Measurements from ENCODE around the gene HECTD1.

HECTD1 gene

DNA sequence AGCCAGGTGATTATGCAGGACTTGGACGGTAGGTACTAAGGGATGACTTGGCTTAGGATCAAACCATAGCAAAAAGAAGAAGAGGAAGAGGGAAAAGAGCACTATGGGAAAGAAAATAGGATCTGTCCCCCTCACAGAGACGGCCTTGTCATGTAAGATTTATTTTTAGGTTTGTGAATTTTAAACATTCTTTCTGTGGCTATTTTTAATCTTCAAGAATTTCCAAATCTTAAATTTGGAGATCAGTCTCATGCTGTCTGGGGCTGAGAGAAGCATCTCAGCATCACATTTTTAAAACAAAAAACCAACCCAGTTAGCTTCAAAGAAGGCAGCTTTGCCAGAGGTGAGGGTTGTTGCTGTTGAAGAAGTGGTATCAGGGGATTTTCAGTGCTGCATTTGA, 128.8 kb downstream of the HECTD1 start:
- no peak overlapping the region for H2BK5ac ChIP-seq (ENCODE audit: low read depth, low read length, poor library complexity, severe bottlenecking)
- peaks cover 2% of the 10 kb centered on the region for H3K79me1 ChIP-seq (replicated peaks; ENCODE audit: low read length, poor library complexity, severe bottlenecking)
- H2BK12ac ChIP-seq (ENCODE audit: low read length in 2 of 2): no peak overlapping the region
- no peak overlapping the region for H3K18ac ChIP-seq (ENCODE audit: low read depth in 1 of 2, low read length in 2 of 2)
- H3K36me3 ChIP-seq (ENCODE audit: control insufficient read depth in 1 of 2, insufficient read depth in 2 of 2, low read depth in 1 of 2, low read length in 2 of 2): peaks cover 4% of the 10 kb centered on the region in 2 experiments
- no peak overlapping the region for H4K91ac ChIP-seq (ENCODE audit: low read length)
- no peak overlapping the region for H3K4me3 ChIP-seq (ENCODE audit: insufficient read depth in 1 of 2, low read depth in 1 of 2, low read length in 2 of 2)
- no peak overlapping the region for H4K8ac ChIP-seq (ENCODE audit: low read length)
- no peak overlapping the region for H2BK15ac ChIP-seq (ENCODE audit: low read depth, poor library complexity, severe bottlenecking)
- no peaks in the 10 kb centered on the region for H3K27me3 ChIP-seq (ENCODE audit: control insufficient read depth in 1 of 2, insufficient read depth in 1 of 2, low read length in 2 of 2)
- no peak overlapping the region for H2AFZ ChIP-seq (ENCODE audit: low read depth, low read length)
- no peak for DNase-seq
- H3K14ac ChIP-seq (ENCODE audit: low read length in 2 of 2): no peak overlapping the region
- H2BK120ac ChIP-seq (ENCODE audit: low read depth, low read length): no peak overlapping the region
- H3K9me3 ChIP-seq (ENCODE audit: control insufficient read depth, low read length): no peaks in the 10 kb centered on the region
- no peak overlapping the region for H3K4ac ChIP-seq (ENCODE audit: low read depth in 1 of 2, low read length in 2 of 2)
- H3K27ac ChIP-seq (ENCODE audit: low read length, poor library complexity, severe bottlenecking): no peak overlapping the region
- no peak overlapping the region for H2AK5ac ChIP-seq (ENCODE audit: low read length, severe bottlenecking)
- H3K4me1 ChIP-seq (ENCODE audit: control insufficient read depth, insufficient read depth, low read depth, low read length): no peaks in the 10 kb centered on the region
- no peak overlapping the region for H3K9ac ChIP-seq (ENCODE audit: low read length)
- no peak overlapping the region for H3K4me2 ChIP-seq (ENCODE audit: low read length, poor library complexity, severe bottlenecking)
- H3K23ac ChIP-seq (ENCODE audit: low read length in 2 of 2): no peak overlapping the region
- WGBS: 83% methylated on average over 1 of the region's 2 CpGs

DNA sequence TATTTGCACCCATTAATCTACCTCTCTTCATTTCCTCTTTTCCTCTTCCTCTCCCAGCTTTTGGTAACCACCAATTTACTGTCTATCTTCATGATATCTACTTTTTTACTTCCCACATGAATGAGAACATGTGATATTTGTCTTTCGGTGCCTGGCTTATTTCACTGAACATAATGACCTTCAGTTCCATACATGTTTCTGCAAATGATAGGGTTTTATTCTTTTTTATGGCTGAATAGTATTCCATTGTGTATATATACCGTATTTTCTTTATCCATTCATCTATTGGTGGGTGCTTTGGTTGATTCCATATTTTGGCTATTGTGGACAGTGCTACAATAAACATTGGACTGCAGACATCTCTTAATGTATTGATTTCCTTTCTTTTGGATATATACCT, 132.4 kb downstream of the HECTD1 start:
- no peak overlapping the region for H2BK5ac ChIP-seq (ENCODE audit: low read depth, low read length, poor library complexity, severe bottlenecking)
- peaks cover 2% of the 10 kb centered on the region for H3K79me1 ChIP-seq (replicated peaks; ENCODE audit: low read length, poor library complexity, severe bottlenecking)
- WGBS: 100% methylated on average over 1 of the region's 2 CpGs
- H2AK5ac ChIP-seq (ENCODE audit: low read length, severe bottlenecking): no peak overlapping the region
- H3K27me3 ChIP-seq (ENCODE audit: control insufficient read depth in 1 of 2, insufficient read depth in 1 of 2, low read length in 2 of 2): no peaks in the 10 kb centered on the region
- H3K4me1 ChIP-seq (ENCODE audit: control insufficient read depth, insufficient read depth, low read depth, low read length): peaks cover 2% of the 10 kb centered on the region
- no peak overlapping the region for H4K91ac ChIP-seq (ENCODE audit: low read length)
- H3K18ac ChIP-seq (ENCODE audit: low read depth in 1 of 2, low read length in 2 of 2): no peak overlapping the region
- H2AFZ ChIP-seq (ENCODE audit: low read depth, low read length): no peak overlapping the region
- no peak overlapping the region for H2BK12ac ChIP-seq (ENCODE audit: low read length in 2 of 2)
- no peak overlapping the region for H3K27ac ChIP-seq (ENCODE audit: low read length, poor library complexity, severe bottlenecking)
- no peak overlapping the region for H4K8ac ChIP-seq (ENCODE audit: low read length)
- no peak for DNase-seq
- no peak overlapping the region for H3K4ac ChIP-seq (ENCODE audit: low read depth in 1 of 2, low read length in 2 of 2)
- H3K36me3 ChIP-seq (ENCODE audit: control insufficient read depth in 1 of 2, insufficient read depth in 2 of 2, low read depth in 1 of 2, low read length in 2 of 2): peaks cover 0 to 4% of the 10 kb centered on the region in 2 experiments
- no peak overlapping the region for H3K4me2 ChIP-seq (ENCODE audit: low read length, poor library complexity, severe bottlenecking)
- no peak overlapping the region for H3K14ac ChIP-seq (ENCODE audit: low read length in 2 of 2)
- no peak overlapping the region for H2BK120ac ChIP-seq (ENCODE audit: low read depth, low read length)
- H3K9ac ChIP-seq (ENCODE audit: low read length): no peak overlapping the region
- H3K9me3 ChIP-seq (ENCODE audit: control insufficient read depth, low read length): no peaks in the 10 kb centered on the region
- no peak overlapping the region for H3K4me3 ChIP-seq (ENCODE audit: insufficient read depth in 1 of 2, low read depth in 1 of 2, low read length in 2 of 2)
- H2BK15ac ChIP-seq (ENCODE audit: low read depth, poor library complexity, severe bottlenecking): no peak overlapping the region
- no peak overlapping the region for H3K23ac ChIP-seq (ENCODE audit: low read length in 2 of 2)

DNA sequence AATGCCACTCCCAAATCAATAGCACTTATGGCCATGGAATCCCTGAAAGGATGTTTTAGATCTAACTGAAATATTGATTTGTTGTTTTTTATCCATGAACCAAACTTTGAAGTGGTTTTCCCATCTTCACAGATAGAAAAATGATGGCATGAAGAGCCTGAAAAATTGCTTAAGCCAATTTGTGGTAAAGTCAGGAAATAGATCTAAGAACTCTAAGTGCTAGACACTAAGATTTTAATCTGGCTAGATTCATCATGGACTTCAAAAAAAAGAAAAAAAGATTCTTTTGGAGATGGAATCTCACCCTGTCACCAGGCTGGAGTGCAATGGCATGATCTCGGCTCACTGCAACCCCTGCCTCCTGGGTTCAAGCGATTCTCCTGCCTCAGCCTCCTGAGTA, 136.4 kb downstream of the HECTD1 start:
- Histone ChIP-seq H4K91ac (ENCODE audit: low read length) (no peak overlapping the region), H3K23ac (ENCODE audit: low read length in 2 of 2) (no peak overlapping the region), H3K14ac (ENCODE audit: low read length in 2 of 2) (no peak overlapping the region), H3K4me2 (ENCODE audit: low read length, poor library complexity, severe bottlenecking) (no peak overlapping the region), H3K4ac (ENCODE audit: low read depth in 1 of 2, low read length in 2 of 2) (no peak overlapping the region), H3K4me1 (ENCODE audit: control insufficient read depth, insufficient read depth, low read depth, low read length) (peaks cover 4% of the 10 kb centered on the region), H2BK12ac (ENCODE audit: low read length in 2 of 2) (no peak overlapping the region), H3K79me1 (replicated peaks; ENCODE audit: low read length, poor library complexity, severe bottlenecking) (no peaks in the 10 kb centered on the region), H3K27ac (ENCODE audit: low read length, poor library complexity, severe bottlenecking) (peak overlapping the region; percentile 35), H4K8ac (ENCODE audit: low read length) (no peak overlapping the region), H2BK15ac (ENCODE audit: low read depth, poor library complexity, severe bottlenecking) (no peak overlapping the region), H2AK5ac (ENCODE audit: low read length, severe bottlenecking) (no peak overlapping the region), H3K4me3 (ENCODE audit: insufficient read depth in 1 of 2, low read depth in 1 of 2, low read length in 2 of 2) (no peak overlapping the region), H3K9ac (ENCODE audit: low read length) (no peak overlapping the region), H3K36me3 (ENCODE audit: control insufficient read depth in 1 of 2, insufficient read depth in 2 of 2, low read depth in 1 of 2, low read length in 2 of 2) (peaks cover 0 to 4% of the 10 kb centered on the region in 2 experiments), H3K27me3 (ENCODE audit: control insufficient read depth in 1 of 2, insufficient read depth in 1 of 2, low read length in 2 of 2) (no peaks in the 10 kb centered on the region), H2BK5ac (ENCODE audit: low read depth, low read length, poor library complexity, severe bottlenecking) (no peak overlapping the region), H2BK120ac (ENCODE audit: low read depth, low read length) (no peak overlapping the region), H2AFZ (ENCODE audit: low read depth, low read length) (no peak overlapping the region), H3K18ac (ENCODE audit: low read depth in 1 of 2, low read length in 2 of 2) (no peak overlapping the region), H3K9me3 (ENCODE audit: control insufficient read depth, low read length) (no peaks in the 10 kb centered on the region)
- DNase-seq: peak; percentile 45
- WGBS: 100% methylated on average over 1 of the region's 2 CpGs

DNA sequence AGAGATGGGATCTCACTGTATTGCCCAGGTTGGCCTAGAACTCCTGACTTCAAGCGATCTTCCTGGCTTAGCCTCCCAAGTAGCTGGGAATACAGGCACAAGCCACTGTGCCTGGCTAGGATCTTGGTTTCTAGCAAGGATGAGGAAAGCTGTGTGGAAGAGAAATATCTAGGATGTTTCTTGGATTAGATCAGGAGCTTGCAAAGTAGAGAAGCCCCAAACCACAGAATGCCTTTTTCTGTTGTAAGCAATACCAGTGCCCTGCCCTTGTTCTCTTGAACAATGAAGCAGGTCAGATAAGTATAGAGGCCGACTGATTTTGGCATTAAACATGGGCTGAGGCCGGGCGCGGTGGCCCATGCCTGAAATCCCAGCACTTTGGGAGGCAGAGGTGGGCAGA, 137.2 kb downstream of the HECTD1 start:
- peaks cover 4% of the 10 kb centered on the region for H3K4me1 ChIP-seq (ENCODE audit: control insufficient read depth, insufficient read depth, low read depth, low read length)
- no peak overlapping the region for H3K9ac ChIP-seq (ENCODE audit: low read length)
- no peak overlapping the region for H2AFZ ChIP-seq (ENCODE audit: low read depth, low read length)
- H2BK5ac ChIP-seq (ENCODE audit: low read depth, low read length, poor library complexity, severe bottlenecking): no peak overlapping the region
- H3K4me2 ChIP-seq (ENCODE audit: low read length, poor library complexity, severe bottlenecking): no peak overlapping the region
- no peak overlapping the region for H2BK12ac ChIP-seq (ENCODE audit: low read length in 2 of 2)
- H2BK15ac ChIP-seq (ENCODE audit: low read depth, poor library complexity, severe bottlenecking): no peak overlapping the region
- no peak overlapping the region for H3K18ac ChIP-seq (ENCODE audit: low read depth in 1 of 2, low read length in 2 of 2)
- H3K4me3 ChIP-seq (ENCODE audit: insufficient read depth in 1 of 2, low read depth in 1 of 2, low read length in 2 of 2): no peak overlapping the region
- H3K14ac ChIP-seq (ENCODE audit: low read length in 2 of 2): no peak overlapping the region
- H3K27me3 ChIP-seq (ENCODE audit: control insufficient read depth in 1 of 2, insufficient read depth in 1 of 2, low read length in 2 of 2): no peaks in the 10 kb centered on the region
- H3K9me3 ChIP-seq (ENCODE audit: control insufficient read depth, low read length): no peaks in the 10 kb centered on the region
- H4K8ac ChIP-seq (ENCODE audit: low read length): no peak overlapping the region
- no peaks in the 10 kb centered on the region for H3K79me1 ChIP-seq (replicated peaks; ENCODE audit: low read length, poor library complexity, severe bottlenecking)
- WGBS: 78% methylated on average over 5 of the region's 5 CpGs
- no peak overlapping the region for H3K23ac ChIP-seq (ENCODE audit: low read length in 2 of 2)
- no peak overlapping the region for H2BK120ac ChIP-seq (ENCODE audit: low read depth, low read length)
- H4K91ac ChIP-seq (ENCODE audit: low read length): no peak overlapping the region
- peak overlapping the region; percentile 69 for H3K27ac ChIP-seq (ENCODE audit: low read length, poor library complexity, severe bottlenecking)
- no peak overlapping the region for H3K4ac ChIP-seq (ENCODE audit: low read depth in 1 of 2, low read length in 2 of 2)
- peaks cover 0 to 4% of the 10 kb centered on the region in 2 experiments for H3K36me3 ChIP-seq (ENCODE audit: control insufficient read depth in 1 of 2, insufficient read depth in 2 of 2, low read depth in 1 of 2, low read length in 2 of 2)
- no peak overlapping the region for H2AK5ac ChIP-seq (ENCODE audit: low read length, severe bottlenecking)
- DNase-seq: peak; percentile 86

Measured in mesenchymal stem cell (in vitro differentiated cells and primary cell).